ENCODE measurements around the gene ZBTB21.
"Not testable (repeated sequence)": the region's sequence is repeated elsewhere in the genome, so short reads cannot be mapped to it uniquely, and the experiment has no call there.

ZBTB21 gene

DNA sequence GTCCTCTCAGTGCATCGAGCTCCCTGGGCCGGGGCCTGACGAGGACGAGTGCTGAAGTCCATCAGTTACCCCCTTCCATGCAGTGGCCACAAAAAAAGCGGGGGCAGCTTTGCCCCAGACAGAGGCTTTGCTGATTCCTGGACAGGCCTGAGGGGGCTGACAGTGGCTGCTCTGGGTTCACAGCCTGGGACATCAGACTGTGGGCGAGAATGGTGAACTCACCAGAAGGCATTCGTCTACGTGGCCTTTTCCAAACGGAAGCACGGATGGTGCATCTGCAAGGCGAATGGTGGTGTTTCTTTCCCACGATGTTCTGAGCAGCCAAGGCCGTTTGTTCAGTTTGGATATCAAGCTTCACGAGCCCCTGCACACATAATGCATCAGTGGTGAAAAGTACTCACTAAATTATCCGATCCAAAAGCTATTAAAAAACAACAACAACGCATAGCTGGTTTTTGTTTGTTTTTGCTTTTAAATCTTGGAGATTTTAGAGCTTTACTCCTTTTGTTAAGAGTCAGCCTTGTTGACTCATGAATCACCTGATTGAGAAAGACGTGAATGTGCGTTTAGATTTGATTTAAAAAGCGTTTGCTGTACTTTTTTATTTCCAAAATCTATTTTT, 6.3 kb upstream of the ZBTB21 start:
- no peak for DNase-seq

DNA sequence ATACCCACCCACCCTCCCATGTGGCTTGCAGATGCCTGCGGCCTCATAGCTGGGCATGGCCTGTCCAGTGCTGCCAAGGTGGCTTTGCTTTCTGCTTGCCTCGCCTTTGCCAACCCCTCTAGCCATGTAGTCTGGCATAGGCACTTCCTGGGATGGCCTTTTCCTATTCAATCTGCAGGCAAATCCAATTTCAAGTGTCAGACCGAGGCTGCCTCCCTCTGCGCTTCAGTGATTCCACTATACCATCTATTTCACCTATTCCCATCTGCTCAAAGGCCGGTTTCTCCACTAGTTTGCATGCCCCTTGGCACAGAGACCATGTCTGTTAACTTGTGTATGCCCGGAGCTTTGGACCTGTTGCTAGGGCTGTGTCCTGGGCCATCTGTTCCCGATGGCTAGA, 3.8 kb upstream of the ZBTB21 start:
- DNase-seq: no peak

DNA sequence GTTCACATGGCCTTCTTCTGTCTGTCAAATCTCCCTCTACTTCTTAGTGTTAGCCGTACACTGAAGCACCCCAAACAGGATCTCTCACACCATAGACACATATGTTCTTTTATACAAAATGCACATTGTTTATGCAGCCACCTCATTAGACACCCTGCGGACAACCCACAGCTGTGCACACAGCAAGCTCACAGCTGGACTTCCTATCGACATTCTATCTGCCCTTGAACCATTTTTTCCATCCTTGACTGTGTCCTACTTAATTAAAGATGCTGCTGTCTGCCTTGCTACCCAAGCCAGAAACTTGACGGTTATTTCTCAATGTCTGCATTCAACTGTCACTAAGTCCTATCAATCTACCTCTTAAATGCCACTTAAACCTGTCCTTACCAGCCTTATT, 3.2 kb upstream of the ZBTB21 start:
- no peak for DNase-seq

DNA sequence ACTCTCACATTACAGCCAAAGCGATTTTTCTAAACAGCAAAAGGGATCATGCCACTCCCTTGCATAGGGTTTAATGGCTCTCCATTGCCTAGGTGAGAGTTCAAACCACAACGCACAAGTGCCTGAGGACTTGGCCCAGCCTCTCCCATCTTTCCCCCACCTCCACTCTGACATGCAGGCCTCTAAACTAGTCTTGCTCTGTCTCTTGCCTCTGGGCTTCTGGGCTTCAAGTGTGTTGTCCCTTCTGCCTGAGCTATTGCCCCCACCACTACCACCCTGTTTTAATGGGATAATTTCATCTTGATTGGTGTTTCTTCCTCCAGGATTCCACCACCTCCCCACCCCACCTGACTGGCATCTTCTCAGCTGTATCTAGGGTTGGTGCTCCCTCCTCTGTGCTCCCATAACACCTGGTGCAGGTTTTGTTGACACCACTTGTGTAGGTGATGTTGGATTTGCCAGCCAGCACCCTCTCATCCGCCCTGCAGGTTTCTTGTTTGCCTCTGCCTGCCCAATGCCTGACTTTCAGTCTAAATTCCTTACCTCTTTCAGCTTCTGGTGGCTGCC, 2.7 kb upstream of the ZBTB21 start:
- no peak for DNase-seq

DNA sequence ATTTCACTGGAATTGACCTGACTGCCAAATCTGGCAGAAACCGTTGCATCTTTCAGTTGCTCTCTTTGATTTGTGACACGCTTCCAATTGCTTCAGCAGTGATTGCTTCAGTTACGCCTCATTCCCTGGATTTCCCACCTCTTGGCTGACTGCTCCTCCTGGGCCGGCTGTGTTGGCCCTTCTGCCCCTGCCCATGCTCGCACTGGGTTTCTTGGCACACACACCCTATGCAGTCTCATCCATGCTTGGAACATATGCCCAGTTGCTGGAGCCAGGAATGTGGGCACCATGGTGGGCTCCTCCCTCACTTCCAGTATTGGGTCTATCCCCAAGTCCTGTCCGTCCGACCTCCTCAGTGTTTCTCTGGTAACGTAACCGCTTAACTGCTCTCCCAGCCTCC, 2.2 kb upstream of the ZBTB21 start:
- no peak for DNase-seq

DNA sequence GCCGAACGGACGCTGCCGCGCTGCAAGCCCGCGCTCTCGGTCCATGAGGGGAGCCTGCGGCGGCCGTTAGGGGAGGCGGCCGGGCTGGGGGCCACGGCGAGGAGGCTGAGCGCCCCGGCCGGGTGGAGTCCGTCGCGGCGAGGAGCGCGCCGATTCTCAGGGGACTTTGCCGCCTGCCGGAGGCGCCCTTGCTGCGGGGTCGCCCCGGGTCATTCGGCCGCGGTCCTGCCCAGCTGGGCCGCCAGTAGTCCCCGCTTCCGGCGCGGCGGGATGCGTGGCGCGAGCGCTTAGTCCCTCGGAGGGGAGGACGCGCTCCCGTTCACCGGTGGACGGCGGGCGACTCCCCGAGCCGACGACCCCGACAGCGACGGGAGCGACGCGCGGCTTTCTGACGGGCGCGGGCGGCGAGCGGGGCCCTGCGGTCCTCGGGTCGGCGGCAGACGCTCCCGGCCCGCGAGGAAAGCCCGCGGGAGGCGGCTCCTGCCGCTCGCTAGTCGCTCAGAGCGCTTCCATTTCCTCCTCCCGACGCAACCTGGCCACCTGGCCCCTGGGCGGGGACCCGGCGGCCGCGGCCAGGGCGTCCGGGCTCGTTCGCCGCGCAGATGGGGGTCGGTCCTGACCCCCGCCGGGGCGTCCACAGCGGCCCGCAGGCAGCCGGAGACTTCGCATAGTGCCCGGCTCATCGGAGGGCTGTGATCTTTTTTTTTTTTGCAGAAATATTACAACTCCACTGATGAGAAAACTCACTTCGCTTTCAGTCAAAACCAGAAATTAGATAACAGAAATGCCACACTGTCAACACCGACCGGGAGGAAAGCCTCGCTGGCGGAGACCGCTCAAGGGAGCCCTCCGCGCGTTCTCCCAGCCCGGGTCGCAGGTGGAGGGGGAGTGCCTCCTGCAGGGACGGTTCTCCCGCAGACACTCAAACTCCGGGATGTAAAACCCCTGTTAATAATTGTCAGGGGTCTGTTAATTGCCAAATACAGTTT, 641 bp upstream of the ZBTB21 start:
- DNase-seq: no peak

DNA sequence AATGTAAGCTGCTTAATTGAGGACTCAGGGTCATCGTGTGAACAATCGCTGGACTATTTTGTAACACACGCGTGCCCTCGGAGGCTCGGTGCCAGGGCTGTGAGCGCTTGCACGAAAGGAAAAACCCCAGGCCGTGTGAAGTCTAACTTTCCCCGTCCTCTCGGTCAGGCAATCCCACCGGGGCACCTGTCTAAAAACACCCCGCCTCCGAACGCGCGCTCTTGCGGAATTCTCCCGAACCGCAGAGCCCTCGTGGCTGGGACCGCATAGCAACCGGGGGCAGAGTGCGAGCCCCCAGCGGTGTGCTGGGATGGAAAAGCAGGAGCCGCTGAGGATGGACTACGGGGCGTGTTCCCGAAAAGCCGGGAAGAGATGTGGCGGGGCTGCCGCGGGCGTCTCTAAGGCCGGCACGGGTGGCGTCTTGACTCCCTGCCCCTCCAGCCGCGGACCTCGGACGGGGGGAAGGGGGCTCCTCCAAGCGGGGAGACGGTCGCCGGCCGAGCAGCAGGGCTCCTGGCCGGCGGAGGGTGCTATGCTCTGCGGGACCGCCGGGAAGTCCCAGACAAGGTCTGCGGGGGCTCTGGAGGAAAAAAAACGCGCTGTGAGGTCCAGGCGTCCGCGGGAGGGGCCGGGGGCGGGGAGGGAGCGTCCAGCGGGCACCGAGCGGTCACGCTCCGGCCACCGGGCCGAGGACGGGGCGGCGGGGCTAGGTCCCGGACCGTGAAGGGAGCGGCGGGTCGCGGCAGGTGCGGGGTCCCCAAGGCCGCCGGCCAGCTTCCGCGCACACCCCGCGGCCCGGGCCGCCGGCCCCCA, 936 bp downstream of the ZBTB21 start:
- DNase-seq: peak; percentile 34

DNA sequence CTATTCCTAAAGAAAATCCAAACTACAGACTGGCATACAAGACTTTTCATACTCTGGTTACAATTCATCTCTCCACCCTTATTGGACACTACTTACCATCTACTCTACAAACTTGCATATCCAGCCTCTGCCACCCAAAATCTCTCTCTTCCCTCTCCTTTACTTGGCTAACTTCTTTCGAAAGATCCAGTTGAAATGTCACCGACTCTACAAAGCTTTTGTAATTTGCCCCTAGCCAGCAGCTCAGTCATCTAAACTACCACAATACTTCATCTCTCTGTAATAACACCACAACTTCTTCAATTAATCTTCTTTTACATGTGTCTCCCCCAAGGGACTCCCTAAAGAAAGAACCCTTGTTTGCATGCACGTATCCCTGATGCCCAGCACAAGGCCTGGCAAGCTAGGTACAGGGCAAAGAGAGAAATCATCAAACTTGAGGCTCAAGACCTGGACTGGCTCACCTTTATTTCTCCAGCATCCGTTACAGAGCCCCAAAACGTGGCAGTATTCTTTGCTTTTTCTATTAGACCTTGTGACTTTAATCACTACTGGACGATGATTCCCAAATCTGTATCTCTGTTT, 2.7 kb downstream of the ZBTB21 start:
- DNase-seq: no peak

DNA sequence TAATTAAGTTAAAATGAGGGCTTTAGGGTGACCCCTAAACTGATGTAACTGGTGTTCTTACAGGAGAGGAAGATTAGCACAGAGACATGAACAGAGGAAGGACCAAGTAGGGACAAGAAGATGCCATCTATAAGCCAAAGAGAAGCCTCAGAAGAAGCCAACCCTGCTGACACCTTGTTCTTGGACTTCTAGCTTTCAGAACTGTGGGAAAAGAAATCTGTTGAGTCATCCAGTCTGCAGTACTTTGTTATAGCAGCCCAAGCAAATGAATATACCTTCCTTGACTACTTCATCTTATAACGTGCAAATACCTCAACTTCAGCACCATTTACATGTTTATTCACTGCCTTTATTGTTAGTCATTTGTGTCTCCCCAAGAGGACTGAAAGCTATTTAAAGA, 3.4 kb downstream of the ZBTB21 start:
- no peak for DNase-seq

DNA sequence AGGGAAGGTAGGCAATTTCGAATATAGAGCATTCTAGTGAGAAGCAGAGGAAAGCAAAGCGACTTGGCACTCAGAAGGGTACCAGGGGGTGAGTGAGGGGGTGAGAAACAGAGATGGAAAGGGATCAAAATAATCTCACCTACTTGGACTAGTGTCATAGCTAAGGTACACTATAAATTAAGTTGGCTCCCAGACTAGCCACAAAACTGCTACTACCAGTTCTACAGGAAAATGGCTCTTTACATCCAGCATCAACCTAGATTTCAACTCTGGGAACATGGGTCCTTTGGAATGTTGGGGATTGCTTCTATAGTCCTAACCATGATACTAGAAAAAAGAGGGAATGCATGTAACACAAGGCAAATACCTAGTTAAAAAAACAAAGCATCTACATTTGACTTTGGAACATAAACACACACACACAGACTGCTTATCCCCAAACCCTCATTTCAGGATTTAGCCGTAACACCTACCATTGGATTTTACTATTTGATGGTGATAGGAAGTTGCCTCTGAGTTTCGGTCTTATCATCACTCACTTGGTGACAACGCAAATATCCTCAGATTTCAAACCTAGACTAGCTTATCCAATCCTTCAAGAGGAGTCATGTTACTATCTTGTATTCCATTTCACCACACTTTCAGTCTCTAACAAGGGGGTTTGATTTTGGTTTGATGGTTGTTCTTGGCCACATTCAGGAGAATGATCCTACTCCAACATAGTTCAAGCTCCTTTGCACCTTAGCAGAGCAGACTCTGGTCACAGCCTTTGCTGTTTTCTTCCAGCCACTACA, 5.6 kb downstream of the ZBTB21 start:
- no peak for DNase-seq

DNA sequence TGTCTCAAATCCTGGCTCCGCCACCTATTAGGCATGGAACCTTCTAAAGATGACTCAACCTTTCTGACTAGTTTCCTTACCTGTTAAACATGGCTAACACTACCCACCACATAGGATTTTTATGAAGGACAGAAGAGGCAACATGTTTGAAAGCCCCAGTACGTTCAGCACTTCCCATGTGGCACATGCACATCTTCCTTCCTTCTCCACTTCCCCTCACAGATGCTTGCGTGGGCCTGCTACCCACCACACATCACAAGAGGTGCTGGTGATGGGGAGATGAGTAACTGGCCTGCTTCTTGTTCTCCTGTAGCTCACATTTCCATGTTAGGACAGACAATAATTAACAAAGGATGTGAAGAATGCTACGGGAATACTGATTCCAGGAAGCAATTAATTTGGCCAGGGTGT, 7.1 kb downstream of the ZBTB21 start:
- DNase-seq: no peak

DNA sequence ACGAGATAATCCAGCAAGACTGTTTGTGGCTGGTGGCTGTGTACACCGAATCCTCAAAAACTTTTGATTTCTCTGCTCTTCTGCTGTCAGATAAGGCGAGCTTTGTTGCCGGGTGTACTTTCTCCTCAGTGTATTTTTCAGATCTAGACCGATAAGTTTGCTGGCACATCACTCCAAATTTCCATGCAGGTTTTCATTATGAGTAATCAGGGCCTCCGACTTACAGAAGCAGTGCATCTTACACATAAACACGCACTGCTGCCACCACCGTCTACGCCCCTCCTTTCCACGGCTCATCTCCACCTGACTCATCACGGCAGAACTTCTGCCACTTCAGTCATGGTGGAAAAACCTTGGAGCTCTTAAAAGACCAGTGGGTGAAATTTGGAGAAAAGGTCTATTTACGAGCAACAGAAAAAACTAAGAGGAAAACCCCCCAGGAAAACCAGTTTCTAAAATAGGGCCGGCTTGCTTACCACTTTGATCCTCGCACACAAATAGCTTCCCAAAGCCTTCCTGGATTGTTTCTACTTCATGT, 7.7 kb downstream of the ZBTB21 start:
- DNase-seq: peak; percentile 96

DNA sequence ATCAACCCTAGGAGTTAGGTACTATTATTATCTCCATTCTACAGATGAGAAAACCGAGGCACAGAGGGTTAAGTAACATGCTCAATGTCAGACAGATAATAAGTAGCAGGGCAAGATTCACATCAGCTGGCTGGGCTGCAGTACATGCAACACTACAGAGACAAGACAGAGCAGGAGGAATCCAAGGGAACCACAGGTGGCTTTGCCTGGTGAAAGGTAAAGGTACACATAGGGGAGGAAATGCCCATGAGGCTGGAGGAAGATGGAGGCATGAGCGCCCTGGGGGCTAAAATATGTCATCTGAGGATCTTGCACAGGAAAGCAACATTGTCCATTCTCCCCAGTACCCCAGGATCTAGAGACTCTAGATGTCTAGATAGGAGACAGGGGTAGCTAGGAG, 8.4 kb downstream of the ZBTB21 start:
- no peak for DNase-seq

DNA sequence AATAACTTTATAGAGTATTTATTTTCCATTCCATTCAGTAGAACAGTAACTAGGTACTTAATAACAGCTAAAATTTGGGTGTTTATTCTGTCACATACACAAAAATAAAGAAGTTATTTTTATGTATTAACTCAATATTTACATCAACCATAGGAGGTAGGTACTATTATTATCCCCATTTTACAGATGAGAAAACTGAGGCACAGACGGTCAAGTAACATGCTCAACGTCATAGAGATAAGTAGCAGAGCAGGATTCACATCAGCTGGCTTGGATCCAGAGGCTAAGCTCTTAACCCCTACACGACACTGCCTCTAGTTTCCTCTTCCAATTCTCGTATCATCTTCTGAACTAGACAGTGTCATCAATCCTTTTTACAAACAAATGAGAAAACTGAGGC, 9.3 kb downstream of the ZBTB21 start:
- DNase-seq: no peak

DNA sequence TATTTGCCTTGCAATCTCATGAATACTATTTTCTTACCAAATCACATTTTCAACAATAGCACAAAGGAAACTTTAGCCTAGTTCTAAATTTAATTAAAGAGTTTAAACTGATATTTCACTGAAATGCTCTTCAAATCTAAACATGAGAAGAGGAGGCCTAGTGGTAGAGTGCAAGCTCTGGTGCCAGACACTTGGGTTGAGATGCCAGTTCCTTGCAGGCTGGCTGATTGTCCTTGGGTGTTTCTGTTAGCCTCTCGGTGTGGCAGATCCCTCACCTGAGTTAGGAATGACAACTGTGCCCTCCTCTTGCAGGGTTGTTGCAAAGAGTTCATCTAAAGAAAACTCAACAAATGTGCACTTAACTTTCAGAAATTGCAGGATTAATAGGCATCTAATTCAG, 12.5 kb downstream of the ZBTB21 start:
- no peak for DNase-seq

DNA sequence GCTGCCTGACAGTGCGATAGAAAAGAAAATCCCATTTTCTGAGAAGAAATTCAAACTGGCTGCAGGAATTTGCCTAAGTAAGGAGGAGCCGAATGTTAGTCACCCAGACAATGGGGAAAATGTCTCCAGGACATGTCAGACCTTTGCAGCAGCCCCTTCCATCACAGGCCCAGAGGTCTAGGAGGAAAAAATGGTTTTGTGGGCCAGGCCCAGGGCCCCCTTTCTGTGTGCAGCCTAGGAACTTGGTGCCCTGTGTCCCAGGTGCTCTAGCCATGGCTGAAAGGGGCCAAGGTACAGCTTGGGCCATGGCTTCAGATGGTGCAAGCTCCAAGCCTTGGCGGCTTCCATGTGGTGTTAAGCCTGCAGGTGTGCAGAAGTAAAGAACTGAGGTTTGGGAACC, 14.6 kb downstream of the ZBTB21 start:
- DNase-seq: no peak

DNA sequence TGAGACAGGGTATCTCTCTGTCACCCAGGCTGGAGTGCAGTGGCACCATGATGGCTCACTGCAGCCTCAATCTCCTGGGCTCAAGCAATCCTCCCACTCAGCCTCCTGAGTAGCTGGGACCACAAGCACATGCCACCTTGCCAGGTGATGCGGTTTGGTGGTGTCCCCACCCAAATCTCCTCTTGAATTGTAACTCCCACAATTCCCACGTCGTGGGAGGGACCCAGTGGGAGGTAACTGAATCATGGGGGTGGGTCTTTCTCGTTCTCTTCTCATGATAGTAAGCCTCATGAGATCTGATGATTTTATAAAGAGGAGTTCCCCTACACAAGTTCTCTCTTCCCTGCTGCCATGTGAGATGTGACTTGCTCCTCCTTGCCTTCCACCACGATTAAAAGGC, 15.5 kb downstream of the ZBTB21 start:
- not testable (repeated sequence) for DNase-seq

DNA sequence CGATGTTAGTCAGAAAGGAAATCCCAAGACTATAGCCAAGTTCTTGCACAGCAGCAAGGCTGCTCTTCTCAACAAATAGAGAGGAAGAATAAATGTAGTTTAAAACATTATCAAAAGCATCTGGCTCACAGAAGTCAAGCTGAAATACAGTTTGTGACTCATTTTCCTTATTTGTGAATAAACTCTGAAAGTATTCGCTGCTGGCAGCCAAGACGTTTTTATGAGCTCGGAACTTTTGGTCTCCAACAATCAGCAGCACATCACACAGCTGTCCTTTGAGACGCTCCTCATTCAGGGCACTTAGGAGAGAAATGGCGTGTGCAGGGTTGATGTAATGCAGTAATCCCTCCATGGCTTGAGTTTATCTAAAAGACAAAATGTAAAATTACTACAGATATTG, 16.4 kb downstream of the ZBTB21 start:
- peak; percentile 47 for DNase-seq

DNA sequence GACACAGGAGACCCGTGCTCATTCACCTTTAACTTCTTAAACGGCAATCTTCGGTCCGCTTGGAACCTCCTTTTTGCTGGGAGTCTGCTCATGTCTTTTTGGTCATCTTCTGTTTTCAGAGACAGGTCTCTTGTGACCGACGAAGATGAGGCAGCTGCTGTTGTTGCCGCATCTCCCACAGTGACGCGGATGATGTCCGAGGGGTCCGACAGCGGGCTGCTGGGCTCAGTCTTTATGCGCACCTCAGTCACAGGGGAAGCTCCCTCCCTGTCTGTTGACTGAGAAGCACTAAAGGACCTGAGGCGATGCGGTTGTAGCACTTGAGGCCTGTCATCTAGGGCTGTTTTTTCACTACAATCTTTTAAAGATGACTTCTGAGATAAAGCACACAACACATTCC, 17.6 kb downstream of the ZBTB21 start:
- no peak for DNase-seq

DNA sequence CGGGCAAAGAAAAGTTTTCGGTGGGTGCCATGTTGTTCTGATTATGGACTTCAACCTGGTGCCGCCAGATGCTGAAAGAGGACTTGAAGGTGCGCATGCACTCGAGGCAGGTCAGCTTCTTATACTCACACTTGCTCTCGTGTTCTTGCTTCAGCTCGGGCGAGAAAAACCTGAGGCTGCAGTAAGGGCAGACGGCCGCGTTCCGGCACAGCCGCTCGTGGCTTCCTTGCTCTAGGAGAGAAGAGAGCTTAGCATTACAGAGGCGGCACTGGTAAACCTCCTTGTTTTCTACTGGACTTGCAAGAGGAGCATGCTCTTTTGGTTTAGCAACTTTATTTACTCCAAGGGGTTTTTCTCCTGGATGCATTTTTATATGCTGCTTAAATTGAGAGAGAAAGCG, 18.5 kb downstream of the ZBTB21 start:
- DNase-seq: no peak

DNA sequence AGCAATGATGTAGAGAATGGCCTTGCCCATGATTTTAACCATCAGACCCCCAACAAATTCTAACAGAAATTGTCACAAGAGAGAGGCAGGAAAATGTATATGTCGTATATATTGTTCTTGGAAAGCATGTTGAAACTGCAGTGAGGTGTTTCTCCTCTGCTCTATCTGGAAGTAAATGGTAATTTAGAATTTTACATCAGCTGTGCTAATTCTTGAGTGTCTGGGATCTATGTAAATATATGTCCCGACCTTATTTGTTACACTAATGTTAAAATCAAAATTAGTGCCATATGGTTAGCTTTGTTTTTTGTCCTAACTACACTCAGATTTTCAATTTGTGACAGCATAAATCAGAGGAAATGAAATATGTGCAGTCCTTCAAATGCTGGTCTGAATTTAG, 20.5 kb downstream of the ZBTB21 start:
- DNase-seq: no peak

DNA sequence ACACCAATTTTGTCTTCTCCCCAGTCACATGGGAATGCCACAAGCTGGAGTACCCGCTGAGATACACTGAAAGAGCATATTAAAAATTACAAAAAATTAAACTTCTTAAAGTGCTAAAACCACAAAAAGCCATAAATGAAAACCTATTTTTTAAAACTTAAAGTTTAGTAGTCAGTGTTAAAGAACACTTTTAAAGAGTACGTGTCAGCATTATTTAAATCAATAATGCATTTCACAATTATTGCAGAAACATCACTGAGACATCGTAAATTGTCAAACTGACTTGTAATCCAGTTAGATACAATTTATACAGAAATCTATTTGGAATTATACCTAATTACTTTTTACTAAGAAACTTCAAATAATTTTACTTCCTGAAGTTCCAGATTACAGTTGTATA, 22.9 kb downstream of the ZBTB21 start:
- no peak for DNase-seq
